MM.1S (cell line): ENCODE measurements around the gene PTPRN2.

Experiments
- CTCF ChIP-seq: fragments of 300-600 bp; sonication (generic); IDR thresholded peaks from 2 replicates; pipeline ENCODE4 v1.5.1; 2016; ENCODE audit warnings: antibody characterized with exemption, low read length, mixed read lengths
- EZH2phosphoT487 ChIP-seq: fragments of 300-600 bp; sonication (generic); IDR thresholded peaks from 2 replicates; pipeline ENCODE4 v1.6.1; 2018; ENCODE audit warnings: antibody characterized with exemption, low read length

DNA sequence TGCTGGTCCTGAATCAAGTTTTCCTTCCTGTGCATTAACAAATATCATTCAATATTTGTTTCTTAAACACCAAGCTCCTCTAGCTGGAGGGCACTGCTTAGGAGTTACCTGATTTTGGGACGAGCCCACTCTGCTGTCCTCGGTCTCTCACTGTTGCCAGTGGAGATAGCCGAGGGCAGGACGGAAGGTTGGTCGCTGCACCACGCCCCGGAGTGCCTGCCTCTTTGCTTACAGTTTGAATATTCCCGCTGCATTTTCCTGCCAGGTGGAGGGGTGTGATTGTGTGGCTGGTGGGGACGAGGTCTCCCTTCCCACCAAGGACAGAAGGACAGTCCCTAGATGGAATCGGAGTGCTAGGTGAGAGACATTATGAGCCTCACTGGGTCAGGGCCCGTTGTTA, 1049.3 kb downstream of the PTPRN2 start:
- TF ChIP-seq CTCF (no peak), EZH2phosphoT487 (no peak)
